GM23338 (cell line): Measurements from ENCODE around the gene B3GNT4. TPM values are rescaled to one million over a fixed set of nuclear protein-coding genes. Genes with fewer than 3 reads are reported as not detected.

Experiments used
- ATAC-seq: fragments of 200-7000 bp; cut with Tn5 transposase; 3 replicates; pipeline ENCODE4 v1.9.1; 2020
- DNase-seq: peaks from one replicate; pipeline ENCODE4 v3.0.0-alpha.2; 2015; ENCODE audit warnings: low spot score
- H2AFZ ChIP-seq: fragments of 200-600 bp; sonication (generic); 2 replicates; pipeline ENCODE4 v1.8.0; 2016; ENCODE audit warnings: antibody characterized with exemption, mild to moderate bottlenecking, moderate library complexity
- H3F3A ChIP-seq: fragments of 200-600 bp; sonication (generic); replicated peaks from 2 replicates; pipeline ENCODE4 v1.8.0; 2017; ENCODE audit warnings: antibody characterized with exemption, mixed run types, low read depth
- H3K27ac ChIP-seq: fragments of 200-600 bp; sonication (generic); 2 replicates; pipeline ENCODE4 v1.6.1; 2016; ENCODE audit warnings: low read depth
- H3K27me3 ChIP-seq: fragments of 200-600 bp; sonication (generic); 2 replicates; pipeline ENCODE4 v1.8.0; 2016; ENCODE audit warnings: mild to moderate bottlenecking, mixed run types, moderate library complexity; ENCODE audit not compliant: insufficient read depth
- H3K36me3 ChIP-seq: fragments of 200-600 bp; sonication (generic); 2 replicates; pipeline ENCODE4 v1.8.0; 2016; ENCODE audit warnings: mild to moderate bottlenecking; ENCODE audit not compliant: insufficient read depth
- H3K4me1 ChIP-seq: fragments of 200-600 bp; sonication (generic); 2 replicates; pipeline ENCODE4 v1.8.0; 2016; ENCODE audit warnings: mild to moderate bottlenecking, moderate library complexity; ENCODE audit not compliant: insufficient read depth
- H3K4me2 ChIP-seq: fragments of 200-600 bp; sonication (generic); 2 replicates; pipeline ENCODE4 v1.7.1; 2017; ENCODE audit warnings: mixed run types
- H3K4me3 ChIP-seq: fragments of 200-600 bp; sonication (generic); 2 replicates; pipeline ENCODE4 v1.6.1; 2016; ENCODE audit warnings: mixed run types
- H3K79me2 ChIP-seq: fragments of 200-600 bp; sonication (generic); replicated peaks from 2 replicates; pipeline ENCODE4 v1.8.0; 2017; ENCODE audit warnings: mild to moderate bottlenecking; ENCODE audit not compliant: insufficient read depth
- H3K9me2 ChIP-seq: fragments of 200-600 bp; sonication (generic); 2 replicates; pipeline ENCODE4 v1.8.0; 2017; ENCODE audit not compliant: insufficient read depth
- H4K20me1 ChIP-seq: fragments of 200-600 bp; sonication (generic); replicated peaks from 2 replicates; pipeline ENCODE4 v1.8.0; 2017; ENCODE audit warnings: mild to moderate bottlenecking; ENCODE audit not compliant: insufficient read depth
- H3K27ac Mint-ChIP-seq: 2 replicates; pipeline ENCODE4 v1.8.0; 2020; ENCODE audit warnings: inconsistent platforms, mild to moderate bottlenecking, moderate library complexity, mixed read lengths
- H3K27me3 Mint-ChIP-seq: 3 replicates; pipeline ENCODE4 v1.8.0; 2022; ENCODE audit warnings: low read depth, mild to moderate bottlenecking, moderate library complexity, mixed read lengths, inconsistent platforms; ENCODE audit not compliant: insufficient read depth, poor library complexity
- H3K36me3 Mint-ChIP-seq: 3 replicates; pipeline ENCODE4 v1.8.0; 2021; ENCODE audit warnings: low read depth, mild to moderate bottlenecking, inconsistent platforms, moderate library complexity, mixed read lengths
- H3K4me1 Mint-ChIP-seq: 3 replicates; pipeline ENCODE4 v1.8.0; 2020; ENCODE audit warnings: mild to moderate bottlenecking, inconsistent platforms, mixed read lengths
- H3K4me3 Mint-ChIP-seq: 3 replicates; pipeline ENCODE4 v1.8.0; 2021; ENCODE audit warnings: moderate library complexity, mild to moderate bottlenecking, inconsistent platforms, mixed read lengths
- H3K9me3 Mint-ChIP-seq: 3 replicates; pipeline ENCODE4 v1.8.0; 2020; ENCODE audit warnings: moderate library complexity, mild to moderate bottlenecking, inconsistent platforms, mixed read lengths
- CREB1 ChIP-seq: fragments of 250-450 bp; sonication (Bioruptor Pico); IDR thresholded peaks from 2 replicates; pipeline ENCODE4 v1.5.0; 2020; ENCODE audit warnings: low read depth, mild to moderate bottlenecking, moderate library complexity
- CTCF ChIP-seq, 2 experiments: fragments of 200-600 bp in 1 of 2; sonication (generic) in 1 of 2; conservative IDR thresholded peaks; 2 replicates each; pipeline versions ENCODE4 v1.5.1 to v1.6.1; 2016 to 2017; ENCODE audit warnings: antibody characterized with exemption in 2 of 2, low read depth in 2 of 2, mild to moderate bottlenecking in 2 of 2, moderate library complexity in 1 of 2
- EZH2 ChIP-seq: fragments of 200-600 bp; sonication (generic); IDR thresholded peaks from one replicate; pipeline ENCODE4 v1.8.0; 2017; ENCODE audit warnings: antibody characterized with exemption, mild to moderate bottlenecking, low read depth; ENCODE audit not compliant: unreplicated experiment
- EZH2phosphoT487 ChIP-seq: fragments of 200-600 bp; sonication (generic); IDR thresholded peaks from one replicate; pipeline ENCODE4 v1.8.1; 2018; ENCODE audit warnings: antibody characterized with exemption; ENCODE audit not compliant: unreplicated experiment
- JUNB ChIP-seq: IDR thresholded peaks from one replicate; pipeline ENCODE4 v1.6.1; 2016; ENCODE audit warnings: antibody characterized with exemption; ENCODE audit not compliant: unreplicated experiment
- NANOG ChIP-seq: IDR thresholded peaks from 2 replicates; pipeline ENCODE4 v1.6.1; 2016; ENCODE audit warnings: antibody characterized with exemption, borderline replicate concordance
- POLR2AphosphoS5 ChIP-seq: IDR thresholded peaks from 2 replicates; pipeline ENCODE4 v1.6.1; 2016; ENCODE audit warnings: antibody characterized with exemption, low read depth
- STAT1 ChIP-seq: IDR thresholded peaks from one replicate; pipeline ENCODE4 v1.6.1; 2016; ENCODE audit warnings: antibody characterized with exemption; ENCODE audit not compliant: unreplicated experiment
- ZNF114 ChIP-seq: fragments of 250-450 bp; sonication (Bioruptor Pico); IDR thresholded peaks from 2 replicates; pipeline ENCODE4 v1.5.0; 2020; ENCODE audit warnings: mild to moderate bottlenecking, moderate library complexity
- polyA plus RNA-seq: library from polyadenylated mRNA; unstranded; fragments of >200 nt; fragmentation: Nextera tagmentation; extraction: Ambion mirVana; gene quantifications from 2 replicates; pipeline ENCODE4 v1.2.1, GENCODE V29; 2016
- total RNA-seq: library from RNA; depleted of rRNA; stranded (reverse); fragments of >200 nt; shearing (Covaris generic); gene quantifications from 2 replicates; pipeline ENCODE4 v1.2.3, GENCODE V29; 2014
- TF ChIP-seq, protein P1 (sequence below): IDR thresholded peaks from one replicate; pipeline ENCODE4 v1.6.1; 2018; ENCODE audit warnings: antibody characterized with exemption; ENCODE audit not compliant: unreplicated experiment

Gene B3GNT4
- total and polyA plus RNA-seq, 2 experiments from 2014 or later = 0.80 to 1.8 TPM

DNA sequence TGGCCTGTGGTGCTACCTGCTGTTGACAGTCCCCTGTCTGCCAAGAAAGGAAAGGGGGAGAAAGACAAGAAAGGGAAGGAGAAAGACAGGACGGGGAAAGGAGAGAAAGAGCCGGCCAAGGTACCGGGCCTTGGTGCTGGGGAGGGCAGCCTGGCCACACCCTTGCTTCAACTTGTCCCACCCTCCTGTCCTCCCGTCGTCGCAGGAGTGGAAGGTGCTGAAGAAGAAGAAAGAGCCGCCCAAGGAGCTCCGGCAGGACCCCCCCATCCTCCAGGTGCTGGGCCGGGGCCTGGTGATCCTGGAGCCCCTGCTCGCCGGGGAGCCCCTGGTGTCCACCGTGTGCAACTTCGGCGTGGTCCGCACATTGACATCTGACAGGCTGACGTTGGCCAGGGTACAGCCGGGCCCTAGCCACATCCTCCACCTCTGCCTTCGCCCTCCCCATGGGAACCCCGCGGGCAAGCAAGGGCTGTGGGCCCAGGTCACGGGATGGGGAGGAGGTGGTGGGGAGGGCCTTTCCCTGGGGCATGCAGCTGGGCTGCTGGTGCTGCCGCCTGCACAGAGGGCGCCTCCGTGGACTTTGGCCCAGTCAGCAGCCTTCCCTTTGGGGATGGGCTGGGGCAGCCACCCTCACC is 2.9 kb upstream of the B3GNT4 start:
- Histone ChIP-seq H4K20me1 (peaks cover 8% of the 10 kb centered on the region), H3K27ac (no peak overlapping the region), H2AFZ (no peak overlapping the region), H3K27me3 (peaks cover 39% of the 10 kb centered on the region), H3F3A (peaks cover 11% of the 10 kb centered on the region), H3K9me2 (no peaks in the 10 kb centered on the region; the same call in 1 of the 2 replicates), H3K4me3 (no peak overlapping the region), H3K4me2 (no peak overlapping the region), H3K79me2 (no peaks in the 10 kb centered on the region), H3K4me1 (peaks cover under 1% of the 10 kb centered on the region; the same call in 1 of the 2 replicates), H3K36me3 (no peaks in the 10 kb centered on the region)
- Mint-ChIP-seq H3K4me1 (peaks cover 9% of the 10 kb centered on the region), H3K36me3 (no peaks in the 10 kb centered on the region; the same call in 2 of the 3 replicates), H3K9me3 (peaks cover 4% of the 10 kb centered on the region; the same call in 1 of the 3 replicates), H3K4me3 (no peak overlapping the region), H3K27me3 (peaks cover 28% of the 10 kb centered on the region), H3K27ac (no peak overlapping the region)
- peak; percentile 64 for DNase-seq
- TF ChIP-seq CTCF (conservative IDR thresholded peaks at IDR 0.05; ENCODE audit: low read depth in 2 of 2) = peak; percentile 26 to 32
- no peak for TF ChIP-seq EZH2phosphoT487
- peak; percentile 15 for ATAC-seq

DNA sequence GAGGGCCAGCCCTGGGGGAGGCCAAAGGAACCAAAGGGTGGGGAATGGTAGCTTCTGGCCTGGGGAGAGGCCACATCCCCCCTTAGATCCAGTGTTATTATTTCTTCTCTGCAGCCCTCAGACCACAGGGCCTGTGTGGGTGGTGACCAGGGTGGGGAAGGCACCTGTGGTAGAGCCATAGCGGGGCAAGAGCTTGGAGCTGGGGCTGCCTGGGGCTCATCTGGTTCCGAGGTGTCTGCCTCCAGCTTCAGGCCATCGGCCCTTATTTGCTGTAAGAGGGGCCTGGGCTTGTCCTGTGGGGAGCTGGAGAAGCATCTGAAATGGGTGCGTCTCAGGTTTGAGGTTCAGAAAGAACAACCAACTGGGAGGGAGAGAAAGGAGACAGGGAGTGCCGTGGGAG is 2.1 kb upstream of the B3GNT4 start:
- peaks cover 3% of the 10 kb centered on the region; the same call in 1 of the 2 replicates for H3K4me1 ChIP-seq
- peaks cover 10% of the 10 kb centered on the region for H3K4me1 Mint-ChIP-seq
- H3K36me3 ChIP-seq = no peaks in the 10 kb centered on the region
- H3K4me2 ChIP-seq = no peak overlapping the region
- H3K36me3 Mint-ChIP-seq = no peaks in the 10 kb centered on the region; the same call in 2 of the 3 replicates
- no peak overlapping the region for H3K4me3 ChIP-seq
- no peak overlapping the region for H2AFZ ChIP-seq
- H3K4me3 Mint-ChIP-seq = no peak overlapping the region
- peaks cover 45% of the 10 kb centered on the region for H3K27me3 ChIP-seq
- H3K79me2 ChIP-seq = no peaks in the 10 kb centered on the region
- no peak overlapping the region for H3K27ac ChIP-seq
- H3K9me2 ChIP-seq = no peaks in the 10 kb centered on the region
- H3F3A ChIP-seq = peaks cover 15% of the 10 kb centered on the region
- H3K27ac Mint-ChIP-seq = no peak overlapping the region
- no peak for ATAC-seq
- H4K20me1 ChIP-seq = peaks cover 14% of the 10 kb centered on the region
- no peak for DNase-seq
- H3K9me3 Mint-ChIP-seq = no peaks in the 10 kb centered on the region
- H3K27me3 Mint-ChIP-seq = peaks cover 33% of the 10 kb centered on the region
- TF ChIP-seq ZNF114 (no peak), JUNB (no peak), EZH2 (no peak), NANOG (no peak), POLR2AphosphoS5 (no peak), STAT1 (no peak), CTCF (conservative IDR thresholded peaks at IDR 0.05; ENCODE audit: low read depth in 2 of 2) (no peak), EZH2phosphoT487 (no peak), CREB1 (CRISPR knock-in tag) (no peak)
- TF ChIP-seq, protein P1, sequence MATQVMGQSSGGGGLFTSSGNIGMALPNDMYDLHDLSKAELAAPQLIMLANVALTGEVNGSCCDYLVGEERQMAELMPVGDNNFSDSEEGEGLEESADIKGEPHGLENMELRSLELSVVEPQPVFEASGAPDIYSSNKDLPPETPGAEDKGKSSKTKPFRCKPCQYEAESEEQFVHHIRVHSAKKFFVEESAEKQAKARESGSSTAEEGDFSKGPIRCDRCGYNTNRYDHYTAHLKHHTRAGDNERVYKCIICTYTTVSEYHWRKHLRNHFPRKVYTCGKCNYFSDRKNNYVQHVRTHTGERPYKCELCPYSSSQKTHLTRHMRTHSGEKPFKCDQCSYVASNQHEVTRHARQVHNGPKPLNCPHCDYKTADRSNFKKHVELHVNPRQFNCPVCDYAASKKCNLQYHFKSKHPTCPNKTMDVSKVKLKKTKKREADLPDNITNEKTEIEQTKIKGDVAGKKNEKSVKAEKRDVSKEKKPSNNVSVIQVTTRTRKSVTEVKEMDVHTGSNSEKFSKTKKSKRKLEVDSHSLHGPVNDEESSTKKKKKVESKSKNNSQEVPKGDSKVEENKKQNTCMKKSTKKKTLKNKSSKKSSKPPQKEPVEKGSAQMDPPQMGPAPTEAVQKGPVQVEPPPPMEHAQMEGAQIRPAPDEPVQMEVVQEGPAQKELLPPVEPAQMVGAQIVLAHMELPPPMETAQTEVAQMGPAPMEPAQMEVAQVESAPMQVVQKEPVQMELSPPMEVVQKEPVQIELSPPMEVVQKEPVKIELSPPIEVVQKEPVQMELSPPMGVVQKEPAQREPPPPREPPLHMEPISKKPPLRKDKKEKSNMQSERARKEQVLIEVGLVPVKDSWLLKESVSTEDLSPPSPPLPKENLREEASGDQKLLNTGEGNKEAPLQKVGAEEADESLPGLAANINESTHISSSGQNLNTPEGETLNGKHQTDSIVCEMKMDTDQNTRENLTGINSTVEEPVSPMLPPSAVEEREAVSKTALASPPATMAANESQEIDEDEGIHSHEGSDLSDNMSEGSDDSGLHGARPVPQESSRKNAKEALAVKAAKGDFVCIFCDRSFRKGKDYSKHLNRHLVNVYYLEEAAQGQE = no peak
